ENCODE results near the gene TARBP1. TPM values are rescaled to one million over a fixed set of nuclear protein-coding genes. Genes with fewer than 3 reads are reported as not detected.

TARBP1 gene
- total RNA-seq, 1 donor = 20.3 TPM

- no peak for TF ChIP-seq CTCF (IDR thresholded peaks at IDR 0.05; ENCODE audit: insufficient read depth, low read depth, low read length)
- DNase-seq (ENCODE audit: low read depth) = no peak
- H3K4me3 ChIP-seq (ENCODE audit: low read depth, low read length) = no peak overlapping the region
Observed at GRCh38 chr1:234460652-234461051, 18.3 kb downstream of the TARBP1 start.

GRCh38 chr1:234458352-234459017, 20.5 kb downstream of the TARBP1 start:
- no peak for TF ChIP-seq CTCF (IDR thresholded peaks at IDR 0.05; ENCODE audit: insufficient read depth, low read depth, low read length)
- no peak overlapping the region for H3K4me3 ChIP-seq (ENCODE audit: low read depth, low read length)
- peak; percentile 33 for DNase-seq (ENCODE audit: low read depth)

- TF ChIP-seq CTCF (IDR thresholded peaks at IDR 0.05; ENCODE audit: insufficient read depth, low read depth, low read length) = no peak
- no peak for DNase-seq (ENCODE audit: low read depth)
- no peak overlapping the region for H3K4me3 ChIP-seq (ENCODE audit: low read depth, low read length)
Observed at GRCh38 chr1:234454926-234455325, 24.1 kb downstream of the TARBP1 start.

GRCh38 chr1:234452406-234452965, 26.5 kb downstream of the TARBP1 start:
- TF ChIP-seq CTCF (IDR thresholded peaks at IDR 0.05; ENCODE audit: insufficient read depth, low read depth, low read length) = no peak
- no peak overlapping the region for H3K4me3 ChIP-seq (ENCODE audit: low read depth, low read length)
- no peak for DNase-seq (ENCODE audit: low read depth)

GRCh38 chr1:234440348-234440747, 38.6 kb downstream of the TARBP1 start:
- DNase-seq (ENCODE audit: low read depth) = no peak
- no peak overlapping the region for H3K4me3 ChIP-seq (ENCODE audit: low read depth, low read length)
- no peak for TF ChIP-seq CTCF (IDR thresholded peaks at IDR 0.05; ENCODE audit: insufficient read depth, low read depth, low read length)

- no peak for DNase-seq (ENCODE audit: low read depth)
- H3K4me3 ChIP-seq (ENCODE audit: low read depth, low read length) = no peak overlapping the region
- no peak for TF ChIP-seq CTCF (IDR thresholded peaks at IDR 0.05; ENCODE audit: insufficient read depth, low read depth, low read length)
Observed at GRCh38 chr1:234438579-234438978, 40.4 kb downstream of the TARBP1 start.

Data from fibroblast of villous mesenchyme (primary cell).